Measurements from ENCODE around the gene IL5.

DNA sequence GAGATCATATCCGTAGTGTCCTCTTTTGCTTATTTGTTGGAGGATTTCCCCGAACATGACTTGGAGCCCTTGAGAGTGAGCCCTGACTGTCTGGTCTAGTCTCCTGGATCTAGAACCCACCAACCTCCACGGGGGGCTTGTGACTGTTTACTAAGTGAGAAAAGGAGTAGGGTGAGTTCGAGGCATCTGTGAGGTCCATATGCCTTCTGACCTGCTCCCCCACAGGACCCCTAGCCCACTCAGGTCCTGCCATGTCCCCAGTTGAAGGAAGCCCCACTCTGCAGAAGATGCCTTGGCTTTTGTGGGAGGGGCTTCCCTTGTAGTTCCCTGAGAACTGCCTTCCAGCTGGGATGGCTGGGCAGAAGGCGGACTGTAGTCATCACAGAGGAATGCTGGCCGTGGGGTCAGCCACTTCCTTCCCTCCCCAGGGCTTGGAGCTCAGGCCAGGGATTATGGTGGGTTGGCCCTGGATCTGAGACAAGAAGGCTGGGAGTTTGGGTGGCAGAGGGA, 45.8 kb downstream of the IL5 start:
- no peak for TF ChIP-seq CTCF (conservative IDR thresholded peaks at IDR 0.05; ENCODE audit: low read depth, low read length)
- TF ChIP-seq EZH2 (IDR thresholded peaks at IDR 0.05; ENCODE audit: low read length, unreplicated experiment) = no peak
- no peak for TF ChIP-seq EZH2phosphoT487 (IDR thresholded peaks at IDR 0.05; ENCODE audit: borderline replicate concordance, low read length)
